H9 (cell line): Measurements from ENCODE around the gene GRIA4. TPM values are rescaled to one million over a fixed set of nuclear protein-coding genes. Genes with fewer than 3 reads are reported as not detected.

Source experiments
- DNase-seq: peaks from one replicate; pipeline ENCODE4 v3.0.0-alpha.2; 2017
- H2AFZ ChIP-seq: one replicate; pipeline ENCODE4 v1.6.1; 2013; ENCODE audit warnings: mild to moderate bottlenecking, low read length, control low read depth, moderate library complexity
- H2AK5ac ChIP-seq: 2 replicates; pipeline ENCODE4 v1.6.1; 2013; ENCODE audit warnings: low read length, control low read depth, mixed read lengths; ENCODE audit not compliant: insufficient read length
- H2BK120ac ChIP-seq: one replicate; pipeline ENCODE4 v1.6.1; 2013; ENCODE audit warnings: low read depth, mild to moderate bottlenecking, low read length, control low read depth, inconsistent platforms; ENCODE audit not compliant: poor library complexity, severe bottlenecking
- H2BK12ac ChIP-seq: 2 replicates; pipeline ENCODE4 v1.6.1; 2013; ENCODE audit warnings: low read length, control low read depth, mixed read lengths, low read depth; ENCODE audit not compliant: insufficient read length
- H2BK15ac ChIP-seq: 2 replicates; pipeline ENCODE4 v1.6.1; 2013; ENCODE audit warnings: low read depth, low read length, control low read depth
- H2BK20ac ChIP-seq: one replicate; pipeline ENCODE4 v1.6.1; 2013; ENCODE audit warnings: low read depth, mild to moderate bottlenecking, low read length, control low read depth, inconsistent platforms; ENCODE audit not compliant: poor library complexity, severe bottlenecking
- H2BK5ac ChIP-seq: 2 replicates; pipeline ENCODE4 v1.6.1; 2013; ENCODE audit warnings: low read length, control low read depth, mixed read lengths; ENCODE audit not compliant: insufficient read length
- H3K14ac ChIP-seq: 2 replicates; pipeline ENCODE4 v1.6.1; 2013; ENCODE audit warnings: low read length, control low read depth; ENCODE audit not compliant: insufficient read depth
- H3K18ac ChIP-seq: 2 replicates; pipeline ENCODE4 v1.6.1; 2013; ENCODE audit warnings: low read depth, mild to moderate bottlenecking, mixed read lengths, low read length, control low read depth; ENCODE audit not compliant: insufficient read length
- H3K23ac ChIP-seq: 2 replicates; pipeline ENCODE4 v1.6.1; 2013; ENCODE audit warnings: low read length, control low read depth, mixed read lengths, low read depth; ENCODE audit not compliant: insufficient read length
- H3K23me2 ChIP-seq: 2 replicates; pipeline ENCODE4 v1.6.1; 2013; ENCODE audit warnings: low read depth, mild to moderate bottlenecking, mixed read lengths, low read length, control low read depth; ENCODE audit not compliant: insufficient read length, poor library complexity, severe bottlenecking
- H3K27ac ChIP-seq: 2 replicates; pipeline ENCODE4 v1.5.1; 2013; ENCODE audit warnings: low read length, control low read depth, mixed read lengths, low read depth; ENCODE audit not compliant: insufficient read length
- H3K27me3 ChIP-seq: 2 replicates; pipeline ENCODE4 v1.6.1; 2013; ENCODE audit warnings: low read length, control low read depth, inconsistent platforms; ENCODE audit not compliant: insufficient read depth
- H3K4ac ChIP-seq: 2 replicates; pipeline ENCODE4 v1.6.1; 2013; ENCODE audit warnings: low read depth, mild to moderate bottlenecking, control low read depth, inconsistent platforms, low read length, moderate library complexity
- H3K4me1 ChIP-seq: 2 replicates; pipeline ENCODE4 v1.6.1; 2013; ENCODE audit warnings: low read length, control low read depth, inconsistent platforms; ENCODE audit not compliant: insufficient read depth
- H3K4me2 ChIP-seq: 2 replicates; pipeline ENCODE4 v1.6.1; 2013; ENCODE audit warnings: low read length, control low read depth, mixed read lengths; ENCODE audit not compliant: insufficient read length, insufficient read depth
- H3K56ac ChIP-seq: 2 replicates; pipeline ENCODE4 v1.6.1; 2013; ENCODE audit warnings: low read depth, mild to moderate bottlenecking, mixed read lengths, low read length, control low read depth; ENCODE audit not compliant: insufficient read length
- H3K79me1 ChIP-seq: 2 replicates; pipeline ENCODE4 v1.6.1; 2013; ENCODE audit warnings: low read depth, mild to moderate bottlenecking, moderate library complexity, low read length, control low read depth, inconsistent platforms; ENCODE audit not compliant: insufficient read depth, poor library complexity, severe bottlenecking
- H3K79me2 ChIP-seq: 2 replicates; pipeline ENCODE4 v1.6.1; 2013; ENCODE audit warnings: low read length, control low read depth, inconsistent platforms; ENCODE audit not compliant: insufficient read depth
- H3K9ac ChIP-seq: 2 replicates; pipeline ENCODE4 v1.6.1; 2013; ENCODE audit warnings: low read length, control low read depth, mixed read lengths; ENCODE audit not compliant: insufficient read length; ENCODE audit errors: extremely low read depth
- H3K9me3 ChIP-seq: one replicate; pipeline ENCODE4 v1.6.1; 2013; ENCODE audit warnings: low read depth, low read length, inconsistent platforms; ENCODE audit not compliant: control insufficient read depth
- H3T11ph ChIP-seq: one replicate; pipeline ENCODE4 v1.6.1; 2013; ENCODE audit warnings: mild to moderate bottlenecking, low read length, control low read depth, inconsistent platforms
- H4K20me1 ChIP-seq: one replicate; pipeline ENCODE4 v1.6.1; 2013; ENCODE audit not compliant: control insufficient read depth, insufficient read length, insufficient read depth
- H4K5ac ChIP-seq: 2 replicates; pipeline ENCODE4 v1.6.1; 2013; ENCODE audit warnings: low read depth, mild to moderate bottlenecking, mixed read lengths, low read length, control low read depth; ENCODE audit not compliant: insufficient read length
- H4K8ac ChIP-seq: replicated peaks from 2 replicates; pipeline ENCODE4 v1.6.1; 2013; ENCODE audit warnings: low read length, control low read depth, mixed read lengths, low read depth; ENCODE audit not compliant: insufficient read length
- H4K91ac ChIP-seq: 2 replicates; pipeline ENCODE4 v1.6.1; 2013; ENCODE audit warnings: low read depth, mild to moderate bottlenecking, moderate library complexity, mixed read lengths, low read length, control low read depth; ENCODE audit not compliant: insufficient read length
- H3K27ac Mint-ChIP-seq, 3 experiments: 2 replicates in 2 of 3; 3 replicates in 1 of 3; pipeline ENCODE4 v1.8.0; 2020 to 2021; ENCODE audit warnings: mixed read lengths in 3 of 3, mild to moderate bottlenecking in 1 of 3, moderate library complexity in 1 of 3
- H3K27me3 Mint-ChIP-seq: 2 replicates; pipeline ENCODE4 v1.8.0; 2021; ENCODE audit warnings: low read depth, mild to moderate bottlenecking, moderate library complexity, mixed read lengths
- H3K36me3 Mint-ChIP-seq, 3 experiments: 2 replicates in 2 of 3; 3 replicates in 1 of 3; pipeline ENCODE4 v1.8.0; 2020 to 2021; ENCODE audit warnings: low read depth in 3 of 3, mixed read lengths in 3 of 3; ENCODE audit not compliant: insufficient read depth in 1 of 3
- H3K4me1 Mint-ChIP-seq, 2 experiments: 2 replicates each; pipeline ENCODE4 v1.8.0; 2020; ENCODE audit warnings: mixed read lengths in 2 of 2
- H3K4me3 Mint-ChIP-seq, 2 experiments: 2 replicates in 1 of 2; 3 replicates in 1 of 2; pipeline ENCODE4 v1.8.0; 2020 to 2021; ENCODE audit warnings: mild to moderate bottlenecking in 2 of 2, mixed read lengths in 2 of 2, moderate library complexity in 1 of 2
- H3K9me3 Mint-ChIP-seq, 2 experiments: 2 replicates in 1 of 2; 3 replicates in 1 of 2; pipeline ENCODE4 v1.8.0; 2020; ENCODE audit warnings: mild to moderate bottlenecking in 2 of 2, mixed read lengths in 2 of 2, moderate library complexity in 1 of 2
- WGBS: extraction: QIAGEN DNeasy Blood & Tissue Kit; methylation state at CpG from one replicate; pipeline ENCODE4 v1.1.7; 2013; ENCODE audit warnings: missing lambda C conversion rate, low lambda C conversion rate, mixed read lengths; ENCODE audit not compliant: insufficient read length; ENCODE audit errors: extremely low coverage; 5-methylcytosine and 5-hydroxymethylcytosine counted together
- total RNA-seq: library from RNA; stranded (reverse); gene quantifications from 2 replicates; pipeline ENCODE4 v1.2.1, GENCODE V29; 2021
- TF ChIP-seq, protein P1 (sequence below): fragments of 200-600 bp; sonication (generic); conservative IDR thresholded peaks from 3 replicates; pipeline ENCODE4 v1.8.0; 2021; ENCODE audit warnings: antibody characterized with exemption, mild to moderate bottlenecking

The GRIA4 gene
- total RNA-seq, 1 experiment from 2014 or later = 0.83 TPM

GRCh38 chr11:105780781-105781525 lies 171.1 kb downstream of the GRIA4 start:
- Histone ChIP-seq H3K27me3 (no peaks in the 10 kb centered on the region), H2BK20ac (no peak overlapping the region), H3T11ph (no peak overlapping the region), H4K5ac (no peak overlapping the region), H2BK120ac (no peak overlapping the region), H4K91ac (no peak overlapping the region), H2AFZ (no peak overlapping the region), H3K79me2 (no peaks in the 10 kb centered on the region), H3K56ac (no peak overlapping the region), H4K8ac (no peak overlapping the region), H3K4me1 (no peaks in the 10 kb centered on the region), H2BK12ac (no peak overlapping the region), H2BK5ac (no peak overlapping the region), H3K9ac (no peak overlapping the region), H3K9me3 (no peaks in the 10 kb centered on the region), H3K27ac (no peak overlapping the region), H3K14ac (no peak overlapping the region), H4K20me1 (no peaks in the 10 kb centered on the region), H3K4ac (no peak overlapping the region), H3K4me2 (no peak overlapping the region), H3K79me1 (no peaks in the 10 kb centered on the region), H3K23me2 (no peaks in the 10 kb centered on the region), H3K18ac (no peak overlapping the region), H3K23ac (no peak overlapping the region), H2BK15ac (no peak overlapping the region), H2AK5ac (no peak overlapping the region)
- H3K9me3 Mint-ChIP-seq = no peaks in the 10 kb centered on the region
- H3K4me1 Mint-ChIP-seq = peaks cover 7 to 10% of the 10 kb centered on the region in 2 experiments
- H3K4me3 Mint-ChIP-seq = no peak overlapping the region
- WGBS = no CpG with 5 or more reads among the region's 3 CpGs
- H3K27ac Mint-ChIP-seq = no peak overlapping the region
- peaks cover 0 to 2% (median 0%) of the 10 kb centered on the region in 3 experiments; a peak in 2 of 7 replicates for H3K36me3 Mint-ChIP-seq
- TF ChIP-seq, protein P1, sequence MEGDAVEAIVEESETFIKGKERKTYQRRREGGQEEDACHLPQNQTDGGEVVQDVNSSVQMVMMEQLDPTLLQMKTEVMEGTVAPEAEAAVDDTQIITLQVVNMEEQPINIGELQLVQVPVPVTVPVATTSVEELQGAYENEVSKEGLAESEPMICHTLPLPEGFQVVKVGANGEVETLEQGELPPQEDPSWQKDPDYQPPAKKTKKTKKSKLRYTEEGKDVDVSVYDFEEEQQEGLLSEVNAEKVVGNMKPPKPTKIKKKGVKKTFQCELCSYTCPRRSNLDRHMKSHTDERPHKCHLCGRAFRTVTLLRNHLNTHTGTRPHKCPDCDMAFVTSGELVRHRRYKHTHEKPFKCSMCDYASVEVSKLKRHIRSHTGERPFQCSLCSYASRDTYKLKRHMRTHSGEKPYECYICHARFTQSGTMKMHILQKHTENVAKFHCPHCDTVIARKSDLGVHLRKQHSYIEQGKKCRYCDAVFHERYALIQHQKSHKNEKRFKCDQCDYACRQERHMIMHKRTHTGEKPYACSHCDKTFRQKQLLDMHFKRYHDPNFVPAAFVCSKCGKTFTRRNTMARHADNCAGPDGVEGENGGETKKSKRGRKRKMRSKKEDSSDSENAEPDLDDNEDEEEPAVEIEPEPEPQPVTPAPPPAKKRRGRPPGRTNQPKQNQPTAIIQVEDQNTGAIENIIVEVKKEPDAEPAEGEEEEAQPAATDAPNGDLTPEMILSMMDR = no peak
- DNase-seq = no peak
- H3K27me3 Mint-ChIP-seq = no peaks in the 10 kb centered on the region
